GM12874 (cell line): ENCODE results near the gene SMC1A.

Experiments
- CTCF ChIP-seq: IDR thresholded peaks from 2 replicates; pipeline ENCODE4 v1.5.1; 2011; ENCODE audit warnings: low read depth, mild to moderate bottlenecking, control low read depth, low read length, moderate library complexity; ENCODE audit not compliant: insufficient read depth

The SMC1A gene

GRCh38 chrX:53422086-53422860, at the start of gene SMC1A:
Gene SMC1A, minus strand, starts transcription at chrX:53422654. Its CDS starts 54 bp downstream, at chrX:53422600.
- no peak for TF ChIP-seq CTCF

GRCh38 chrX:53471346-53471745, 48.9 kb upstream of the SMC1A start:
- no peak for TF ChIP-seq CTCF

GRCh38 chrX:53458082-53458481, 35.6 kb upstream of the SMC1A start:
- no peak for TF ChIP-seq CTCF

- TF ChIP-seq CTCF = no peak
These were observed 33.8 kb upstream of the SMC1A start for GRCh38 chrX:53456254-53456653.

- no peak for TF ChIP-seq CTCF
These were observed 30.4 kb upstream of the SMC1A start for GRCh38 chrX:53452812-53453211.

- no peak for TF ChIP-seq CTCF
These were observed 27.2 kb upstream of the SMC1A start for GRCh38 chrX:53449632-53450031.

- no peak for TF ChIP-seq CTCF
These were observed 25.0 kb upstream of the SMC1A start for GRCh38 chrX:53447441-53447840.
